ENCODE results near the gene TSHZ3.

The TSHZ3 gene

DNA sequence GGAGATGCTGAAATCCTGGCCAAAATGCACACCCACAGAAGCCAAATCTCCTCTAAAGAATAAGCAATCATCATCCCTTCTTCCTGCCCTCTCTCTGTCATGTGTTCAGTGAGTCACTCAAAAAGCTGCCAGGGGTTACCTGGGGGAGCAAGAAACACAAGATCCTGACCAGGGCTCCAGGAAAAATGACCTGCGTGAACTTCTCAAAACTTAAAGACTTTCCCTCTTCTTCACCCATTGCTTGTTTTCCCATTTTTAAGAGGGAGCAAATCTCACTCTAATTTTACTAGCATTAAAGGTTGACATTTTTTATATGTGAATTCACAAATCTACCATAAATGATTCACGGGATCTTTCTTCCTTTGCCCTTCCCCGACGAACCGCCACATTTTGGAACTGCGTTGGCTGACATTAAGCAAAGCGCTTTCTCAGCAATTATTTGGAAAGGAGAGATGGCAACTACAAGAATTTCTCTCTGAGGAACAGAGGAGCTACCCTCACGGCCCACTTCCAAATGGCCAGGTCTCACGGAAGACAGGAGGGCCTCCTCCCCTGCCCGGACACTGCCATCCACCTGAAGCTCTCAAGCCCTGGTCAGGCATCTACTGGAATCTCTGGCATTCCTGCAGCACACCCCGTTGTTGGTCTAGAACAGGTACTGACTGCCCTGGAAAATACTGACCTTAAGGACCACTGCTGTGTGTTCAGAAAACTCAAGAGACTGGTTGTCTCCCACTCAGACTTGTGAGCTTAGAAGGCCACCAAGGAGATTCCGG lies 14.2 kb downstream of the TSHZ3 start:
- no peak for DNase-seq (ENCODE audit: low spot score)

GRCh38 chr19:31334101-31334848 lies 15.0 kb downstream of the TSHZ3 start:
- DNase-seq (ENCODE audit: low spot score): no peak

GRCh38 chr19:31332096-31332495 lies 17.1 kb downstream of the TSHZ3 start:
- no peak for DNase-seq (ENCODE audit: low spot score)

- DNase-seq (ENCODE audit: low spot score): no peak
Observed at GRCh38 chr19:31331536-31331935, 17.7 kb downstream of the TSHZ3 start.

- DNase-seq (ENCODE audit: low spot score): no peak
Observed at GRCh38 chr19:31330761-31331160, 18.5 kb downstream of the TSHZ3 start.

GRCh38 chr19:31330237-31330636 lies 19.0 kb downstream of the TSHZ3 start:
- no peak for DNase-seq (ENCODE audit: low spot score)

- DNase-seq (ENCODE audit: low spot score): no peak
Observed at GRCh38 chr19:31329819-31330218, 19.4 kb downstream of the TSHZ3 start.

- DNase-seq (ENCODE audit: low spot score): no peak
Observed at GRCh38 chr19:31328238-31328637, 21.0 kb downstream of the TSHZ3 start.

DNA sequence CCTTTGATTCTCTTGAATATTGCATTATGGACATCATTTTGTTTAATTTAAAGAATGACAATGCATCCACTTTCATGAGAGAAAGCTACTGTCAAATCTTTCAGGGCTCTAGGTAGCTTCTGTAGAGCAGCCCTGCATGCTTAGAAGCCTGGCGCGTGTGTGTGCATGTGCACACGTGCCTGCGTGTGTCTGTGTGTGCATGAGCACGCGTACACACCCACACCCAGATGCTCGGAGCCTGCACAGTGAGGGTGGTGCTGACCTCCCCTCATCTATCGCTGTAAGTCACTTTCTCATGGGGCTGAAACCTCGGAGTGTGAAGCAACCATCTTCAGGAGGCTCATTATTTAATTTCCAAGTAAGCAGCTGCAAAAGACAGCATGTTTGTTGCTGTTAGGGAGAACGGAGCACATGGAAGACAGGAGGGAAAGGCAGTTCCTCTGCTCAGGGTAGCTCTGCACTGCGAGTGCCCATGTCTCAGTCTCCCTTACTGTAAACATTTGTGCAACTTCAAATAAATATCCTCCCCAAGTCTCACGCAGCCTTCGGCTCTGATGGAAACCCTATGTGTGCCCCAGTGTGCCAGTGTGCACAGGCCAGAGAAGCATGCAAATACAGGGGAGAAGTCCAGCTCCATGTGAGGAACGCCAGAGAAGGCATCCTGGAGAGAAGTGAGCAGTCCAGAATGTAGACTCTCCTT lies 22.8 kb downstream of the TSHZ3 start:
- no peak for DNase-seq (ENCODE audit: low spot score)

DNA sequence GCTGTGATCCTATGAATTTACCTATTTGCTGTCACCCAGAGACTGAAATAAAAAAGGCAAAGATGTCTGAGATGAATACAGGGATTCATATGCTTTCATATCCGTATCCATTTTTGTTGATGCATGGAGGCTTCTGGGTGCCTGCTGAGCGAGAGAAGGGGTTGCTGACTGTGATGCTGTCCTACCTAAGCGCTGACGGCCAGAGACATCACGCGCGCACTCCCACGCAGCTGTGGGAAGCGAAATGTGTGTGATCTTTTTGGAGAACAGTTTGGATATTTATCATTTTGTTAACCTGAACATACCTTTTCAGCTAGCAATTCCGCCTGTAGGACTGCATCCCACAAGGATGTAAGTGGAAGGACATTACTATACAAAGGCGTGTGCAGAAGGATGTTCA lies 23.9 kb downstream of the TSHZ3 start:
- DNase-seq (ENCODE audit: low spot score): no peak

GRCh38 chr19:31319465-31319864 lies 29.8 kb downstream of the TSHZ3 start:
- no peak for DNase-seq (ENCODE audit: low spot score)

DNA sequence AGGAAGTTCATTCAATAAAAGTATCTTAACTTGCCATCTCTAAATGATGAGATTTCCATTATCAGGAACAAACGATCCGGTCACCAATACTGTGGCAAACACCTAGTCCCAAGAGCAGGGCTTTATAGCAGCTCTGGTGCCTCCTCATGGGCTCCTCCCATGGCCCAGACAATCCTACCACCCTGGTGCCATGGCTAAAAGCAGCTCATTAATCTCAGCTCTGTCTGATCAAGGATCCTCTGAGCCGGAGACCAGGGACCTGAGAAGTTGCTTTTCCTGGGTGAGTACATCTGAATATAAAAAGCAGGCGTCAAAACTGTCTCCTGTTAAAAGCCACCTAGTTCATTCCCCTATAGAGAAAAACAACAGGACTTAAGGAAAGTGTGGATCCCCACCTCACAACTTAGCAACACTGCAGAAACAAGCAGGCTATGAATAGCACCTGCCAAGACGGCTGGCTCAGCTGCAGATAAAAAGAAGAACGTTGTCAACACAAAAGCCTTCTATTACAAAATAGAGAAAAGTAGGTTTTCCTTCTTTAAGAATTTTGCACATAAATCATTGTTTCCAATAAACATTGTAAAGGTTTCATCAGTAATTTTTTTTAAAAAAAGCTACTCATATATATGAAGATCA lies 30.3 kb downstream of the TSHZ3 start:
- DNase-seq (ENCODE audit: low spot score): no peak

GRCh38 chr19:31317570-31317969 lies 31.7 kb downstream of the TSHZ3 start:
- DNase-seq (ENCODE audit: low spot score): no peak

DNA sequence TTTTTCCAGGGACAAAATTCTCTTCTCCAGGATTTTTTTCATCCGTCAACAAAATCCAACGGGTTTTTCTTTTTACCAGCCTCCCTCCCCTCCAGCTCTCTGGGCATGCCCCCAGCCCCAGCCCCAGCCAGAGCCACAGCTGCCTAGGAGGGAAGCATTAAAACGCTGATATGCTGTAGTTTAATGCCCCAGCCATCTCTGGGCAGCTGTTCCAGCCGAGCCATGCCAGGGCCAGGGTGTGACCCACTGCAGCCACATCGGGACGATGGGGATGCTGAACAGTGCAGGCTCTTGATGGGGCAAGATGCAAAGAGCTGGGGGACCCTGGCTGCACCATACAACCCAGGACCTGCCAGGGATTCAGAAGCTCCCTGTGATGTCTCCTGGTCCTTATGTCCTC lies 32.1 kb downstream of the TSHZ3 start:
- no peak for DNase-seq (ENCODE audit: low spot score)

GRCh38 chr19:31316201-31316951 lies 32.9 kb downstream of the TSHZ3 start:
- no peak for DNase-seq (ENCODE audit: low spot score)

GRCh38 chr19:31315652-31316051 lies 33.6 kb downstream of the TSHZ3 start:
- DNase-seq (ENCODE audit: low spot score): no peak

- DNase-seq (ENCODE audit: low spot score): no peak
Observed at GRCh38 chr19:31314849-31315629, 34.2 kb downstream of the TSHZ3 start.

DNA sequence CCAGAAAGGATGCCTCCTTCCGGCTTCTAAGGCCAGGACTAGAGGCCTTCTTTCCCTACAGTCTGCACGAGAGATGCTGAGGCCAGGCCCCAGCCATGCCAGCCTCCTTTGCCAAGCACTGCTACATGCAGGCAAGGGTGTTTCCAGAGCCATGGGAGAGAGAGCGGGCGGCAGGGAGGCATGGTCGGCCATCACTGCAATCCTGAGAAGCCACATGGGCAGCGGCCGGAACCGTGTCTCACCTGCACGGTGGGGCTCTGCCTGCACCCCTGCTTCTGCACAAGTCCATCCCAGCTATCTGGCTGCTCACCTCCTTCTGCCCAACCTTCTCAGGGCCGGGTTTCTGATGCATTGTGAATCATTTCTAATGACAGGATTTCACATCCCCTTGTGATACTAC lies 35.1 kb downstream of the TSHZ3 start:
- DNase-seq (ENCODE audit: low spot score): no peak

DNA sequence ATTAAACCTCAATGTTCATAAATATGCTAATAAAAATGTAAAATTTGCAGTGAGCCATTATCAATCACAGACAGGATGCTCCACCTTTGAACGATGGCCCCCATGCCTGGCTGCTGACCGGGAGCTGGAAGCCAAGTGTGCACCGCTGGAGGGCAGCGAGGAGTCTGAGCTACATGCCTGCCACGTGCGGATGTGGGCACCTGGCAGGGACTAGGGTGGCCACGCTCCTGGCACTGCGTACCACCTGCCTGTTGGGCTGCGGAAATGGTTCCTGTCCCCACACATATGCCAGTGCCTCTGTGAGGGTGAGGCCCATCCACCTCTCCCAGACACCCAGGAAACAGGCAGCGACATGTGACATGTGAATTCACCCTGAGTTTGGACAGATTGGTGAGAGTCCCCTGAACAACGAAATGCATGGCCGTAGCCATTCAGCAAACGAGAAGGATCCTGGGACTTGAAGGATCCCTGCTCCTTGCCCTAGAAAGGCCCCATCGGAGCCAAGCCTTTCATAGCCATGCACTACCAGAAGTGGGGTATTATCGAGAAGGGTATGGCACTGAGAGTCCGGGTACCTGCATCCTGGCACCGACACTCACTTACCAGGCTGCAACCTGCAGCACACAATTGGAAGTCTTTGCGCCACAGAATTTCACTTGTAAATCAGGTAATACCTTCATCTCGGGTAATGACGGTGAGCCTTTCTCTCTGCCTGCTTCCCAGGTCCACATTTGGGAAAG lies 35.8 kb downstream of the TSHZ3 start:
- no peak for DNase-seq (ENCODE audit: low spot score)

DNA sequence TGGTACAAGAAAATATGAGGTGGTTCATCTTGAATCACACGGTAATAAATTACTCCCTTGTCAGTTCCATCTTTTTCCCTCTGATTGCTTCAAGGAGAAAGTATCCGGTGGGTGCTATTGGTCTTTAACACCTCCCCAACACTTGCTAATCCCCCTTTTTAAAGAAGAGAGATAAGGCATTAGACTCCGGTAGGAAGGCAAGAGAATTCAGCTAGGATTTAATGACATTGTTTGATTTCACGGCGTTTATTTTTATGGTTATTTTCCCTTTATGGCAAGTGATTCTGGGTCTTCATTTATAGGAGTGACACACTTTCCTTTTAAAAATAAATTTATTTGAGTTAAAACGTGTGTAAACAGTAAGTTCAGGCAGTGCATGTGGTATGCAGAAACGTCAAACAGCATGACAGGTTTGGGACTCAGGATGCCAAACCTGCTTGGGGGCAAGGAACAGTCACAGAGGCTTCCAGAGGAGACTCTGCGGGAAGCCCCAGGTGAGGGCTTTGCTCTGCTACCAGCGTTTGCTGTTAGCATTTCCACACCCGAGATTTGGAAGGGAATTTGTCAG lies 36.5 kb downstream of the TSHZ3 start:
- no peak for DNase-seq (ENCODE audit: low spot score)
